Left forelimb (tissue), 1 donor: Measurements from ENCODE around the gene OCA2.

Experiments used
- DNase-seq: peaks from one replicate; pipeline ENCODE4 v3.0.0-alpha.2; 2018; ENCODE audit warnings: low spot score

The OCA2 gene

GRCh38 chr15:28104326-28104725 lies 5.2 kb upstream of the OCA2 start:
- DNase-seq, result no peak

- no peak for DNase-seq
Observed at GRCh38 chr15:28103831-28104230, 4.7 kb upstream of the OCA2 start.

- DNase-seq, result no peak
Observed at GRCh38 chr15:28101983-28102441, 2.9 kb upstream of the OCA2 start.

- DNase-seq, result no peak
Observed at GRCh38 chr15:28101201-28101600, 2.1 kb upstream of the OCA2 start.

- DNase-seq, result no peak
Observed at GRCh38 chr15:28100516-28101195, 1.5 kb upstream of the OCA2 start.

- DNase-seq, result no peak
Observed at GRCh38 chr15:28099555-28100140, 533 bp upstream of the OCA2 start.

- DNase-seq, result no peak
Observed at GRCh38 chr15:28098360-28098765, 752 bp downstream of the OCA2 start.

GRCh38 chr15:28097656-28098359 lies 1.3 kb downstream of the OCA2 start:
- DNase-seq, result no peak

- DNase-seq, result no peak
Observed at GRCh38 chr15:28096670-28097431, 2.3 kb downstream of the OCA2 start.

GRCh38 chr15:28096411-28096669 lies 2.8 kb downstream of the OCA2 start:
- DNase-seq, result no peak

GRCh38 chr15:28094732-28095521 lies 4.2 kb downstream of the OCA2 start:
- no peak for DNase-seq

GRCh38 chr15:28093752-28094535 lies 5.2 kb downstream of the OCA2 start:
- DNase-seq, result no peak

GRCh38 chr15:28091313-28091712 lies 7.8 kb downstream of the OCA2 start:
- DNase-seq, result no peak

GRCh38 chr15:28086175-28086703 lies 12.9 kb downstream of the OCA2 start:
- no peak for DNase-seq

- DNase-seq, result no peak
Observed at GRCh38 chr15:28085489-28086174, 13.5 kb downstream of the OCA2 start.

GRCh38 chr15:28084547-28084946 lies 14.6 kb downstream of the OCA2 start:
- no peak for DNase-seq

GRCh38 chr15:28082891-28083684 lies 16.0 kb downstream of the OCA2 start:
- DNase-seq, result no peak

- no peak for DNase-seq
Observed at GRCh38 chr15:28081594-28081993, 17.5 kb downstream of the OCA2 start.

GRCh38 chr15:28080386-28080785 lies 18.7 kb downstream of the OCA2 start:
- no peak for DNase-seq
